HL-60 (cell line): ENCODE data around the gene AMMECR1.

Source experiments
- DNase-seq, 2 experiments: peaks; one replicate each; pipeline ENCODE4 v3.0.0-alpha.2; 2010 to 2020; ENCODE audit warnings: low read depth in 1 of 2, low spot score in 1 of 2
- H3K27ac ChIP-seq: fragments of 250-450 bp; sonication (Bioruptor Pico); replicated peaks from 2 replicates; pipeline ENCODE4 v1.5.1; 2020; ENCODE audit warnings: mild to moderate bottlenecking, moderate library complexity
- H3K27me3 ChIP-seq: fragments of 250-450 bp; sonication (Bioruptor Pico); 2 replicates; pipeline ENCODE4 v1.5.1; 2021; ENCODE audit warnings: mild to moderate bottlenecking, moderate library complexity; ENCODE audit not compliant: insufficient read depth, poor library complexity, severe bottlenecking
- H3K4me3 ChIP-seq: replicated peaks from 2 replicates; pipeline ENCODE4 v1.5.1; 2011; ENCODE audit warnings: mild to moderate bottlenecking, control low read depth, low read length; ENCODE audit not compliant: insufficient read depth
- CTCF ChIP-seq: IDR thresholded peaks from one replicate; pipeline ENCODE4 v1.5.1; 2011; ENCODE audit warnings: low read length, control low read depth, inconsistent platforms; ENCODE audit not compliant: insufficient read depth
- GABPA ChIP-seq: IDR thresholded peaks from 2 replicates; pipeline ENCODE4 v1.6.1; 2012; ENCODE audit warnings: low read depth
- POLR2AphosphoS5 ChIP-seq: IDR thresholded peaks from 2 replicates; pipeline ENCODE4 v1.6.1; 2012; ENCODE audit warnings: low read depth
- REST ChIP-seq: IDR thresholded peaks from 2 replicates; pipeline ENCODE4 v1.6.1; 2012; ENCODE audit warnings: low read depth; ENCODE audit not compliant: insufficient replicate concordance
- SPI1 ChIP-seq: IDR thresholded peaks from 2 replicates; pipeline ENCODE4 v1.6.1; 2012; ENCODE audit warnings: low read depth, mild to moderate bottlenecking, borderline replicate concordance

The AMMECR1 gene

GRCh38 chrX:110268395-110268794 is 49.5 kb downstream of the AMMECR1 start:
- no peak for DNase-seq
- Histone ChIP-seq H3K27ac (no peak overlapping the region), H3K27me3 (no peaks in the 10 kb centered on the region), H3K4me3 (no peak overlapping the region)
- TF ChIP-seq POLR2AphosphoS5 (no peak), REST (no peak), GABPA (no peak), SPI1 (no peak), CTCF (no peak)

GRCh38 chrX:110267874-110268273 is 50.0 kb downstream of the AMMECR1 start:
- no peaks in the 10 kb centered on the region for H3K27me3 ChIP-seq
- DNase-seq: no peak
- H3K4me3 ChIP-seq: no peak overlapping the region
- H3K27ac ChIP-seq: no peak overlapping the region
- TF ChIP-seq CTCF (no peak), POLR2AphosphoS5 (no peak), GABPA (no peak), SPI1 (no peak), REST (no peak)

- no peaks in the 10 kb centered on the region for H3K27me3 ChIP-seq
- no peak overlapping the region for H3K4me3 ChIP-seq
- DNase-seq: no peak
- no peak overlapping the region for H3K27ac ChIP-seq
- TF ChIP-seq GABPA: no peak
- TF ChIP-seq SPI1: no peak
- no peak for TF ChIP-seq POLR2AphosphoS5
- no peak for TF ChIP-seq CTCF
- TF ChIP-seq REST: no peak
These were observed 52.2 kb downstream of the AMMECR1 start for GRCh38 chrX:110265661-110266060.
